Measurements from ENCODE around the gene ENOX1. TPM values are rescaled to one million over a fixed set of nuclear protein-coding genes. Genes with fewer than 3 reads are reported as not detected.

The ENOX1 gene
- total and polyA plus RNA-seq, 2 of the 8 experiments (the other 6 are each of a cell fraction or from before 2014, with no cell fraction given) = 0.23 to 0.37 TPM

DNA sequence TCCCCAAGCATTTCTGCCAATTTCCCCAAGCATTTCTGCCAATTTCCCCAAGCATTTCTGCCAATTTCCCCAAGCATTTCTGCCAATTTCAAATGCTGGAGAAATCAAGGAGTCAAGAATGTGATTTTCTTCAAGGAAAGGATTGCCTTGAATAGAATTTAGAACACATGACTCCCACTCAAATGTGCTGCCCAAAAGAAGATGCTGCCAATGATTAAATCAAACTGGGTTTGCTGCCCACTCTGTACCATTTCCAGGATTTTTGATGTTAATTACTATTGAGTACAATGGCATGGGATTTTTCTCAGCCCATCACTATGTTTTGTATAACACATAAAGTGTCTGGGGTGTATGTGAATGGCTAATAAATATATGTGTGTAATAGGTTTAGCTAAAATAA is 21.9 kb upstream of the ENOX1 start (continued):
- TF ChIP-seq MAFK (IDR thresholded peaks at IDR 0.05; ENCODE audit: low read depth, low read length) = no peak
- TF ChIP-seq CHD2 (IDR thresholded peaks at IDR 0.05; ENCODE audit: low read length) = no peak
- no peak for TF ChIP-seq SAP30 (IDR thresholded peaks at IDR 0.05; ENCODE audit: insufficient read depth, insufficient replicate concordance, low read length)
- TF ChIP-seq SUZ12 (IDR thresholded peaks at IDR 0.05; ENCODE audit: low read length) = no peak
- no peak for TF ChIP-seq HDAC6 (IDR thresholded peaks at IDR 0.05; ENCODE audit: low read depth, low read length)
- no peak for TF ChIP-seq EP300 (IDR thresholded peaks at IDR 0.05; ENCODE audit: borderline replicate concordance in 1 of 2, low read depth in 2 of 2, low read length in 2 of 2)
- no peak for TF ChIP-seq HDAC2 (IDR thresholded peaks at IDR 0.05; ENCODE audit: borderline replicate concordance in 1 of 2, low read depth in 2 of 2, low read length in 2 of 2)
- TF ChIP-seq BACH1 (IDR thresholded peaks at IDR 0.05; ENCODE audit: low read length) = no peak

Measured in H1 (cell line).